Natural killer cell (primary cell): ENCODE data around the gene TCF7L1. TPM values are rescaled to one million over a fixed set of nuclear protein-coding genes. Genes with fewer than 3 reads are reported as not detected.

Source experiments
- ATAC-seq, 3 donors: fragments of 150-1000 bp in 2 of 3; fragments of 200-7000 bp in 1 of 3; cut with Tn5 transposase; 1 replicate in 1 of 3; 2 replicates in 2 of 3; pipeline ENCODE4 v1.10.0; 2021; ENCODE audit warnings: mild to moderate bottlenecking in 2 of 3, moderate library complexity in 2 of 3
- DNase-seq, 2 donors: peaks; one replicate each; pipeline versions ENCODE4 v3.0.0 to v3.0.0-alpha.2; 2013 to 2021; ENCODE audit warnings: mixed read lengths in 1 of 2
- H3K27ac ChIP-seq: one replicate; pipeline ENCODE4 v1.5.1; 2013; ENCODE audit warnings: mild to moderate bottlenecking, low read length
- H3K27me3 ChIP-seq: one replicate; pipeline ENCODE4 v1.6.1; 2013; ENCODE audit warnings: low read length; ENCODE audit not compliant: control insufficient read depth, insufficient read depth
- H3K36me3 ChIP-seq: one replicate; pipeline ENCODE4 v1.6.1; 2013; ENCODE audit warnings: low read length; ENCODE audit not compliant: control insufficient read depth, insufficient read depth
- H3K4me1 ChIP-seq: one replicate; pipeline ENCODE4 v1.6.1; 2013; ENCODE audit warnings: low read length; ENCODE audit not compliant: control insufficient read depth, insufficient read depth
- H3K4me3 ChIP-seq: one replicate; pipeline ENCODE4 v1.5.1; 2013; ENCODE audit warnings: low read length
- H3K9me3 ChIP-seq: one replicate; pipeline ENCODE4 v1.6.1; 2013; ENCODE audit warnings: low read length; ENCODE audit not compliant: control insufficient read depth, insufficient read depth
- H3K27ac Mint-ChIP-seq, 2 donors: one replicate each; pipeline ENCODE4 v1.8.0; 2022; ENCODE audit warnings: mild to moderate bottlenecking in 2 of 2, mixed read lengths in 2 of 2, moderate library complexity in 1 of 2
- H3K27me3 Mint-ChIP-seq, 2 donors: one replicate each; pipeline ENCODE4 v1.8.0; 2022; ENCODE audit warnings: low read depth in 2 of 2, mixed read lengths in 2 of 2
- H3K36me3 Mint-ChIP-seq: one replicate; pipeline ENCODE4 v1.8.0; 2022; ENCODE audit warnings: mixed read lengths
- H3K4me1 Mint-ChIP-seq, 2 donors: one replicate each; pipeline ENCODE4 v1.8.0; 2022; ENCODE audit warnings: mixed read lengths in 2 of 2
- H3K4me3 Mint-ChIP-seq: one replicate; pipeline ENCODE4 v1.8.0; 2022; ENCODE audit warnings: mild to moderate bottlenecking, moderate library complexity, mixed read lengths
- H3K9me3 Mint-ChIP-seq, 2 donors: one replicate each; pipeline ENCODE4 v1.8.0; 2022; ENCODE audit warnings: mixed read lengths in 2 of 2
- CTCF ChIP-seq: fragments of 200-600 bp; IDR thresholded peaks from one replicate; pipeline ENCODE4 v1.8.0; 2022; ENCODE audit warnings: antibody characterized with exemption
- WGBS: methylation state at CpG from one replicate; pipeline ENCODE4 v1.1.7; 2013; ENCODE audit warnings: missing lambda C conversion rate; ENCODE audit not compliant: insufficient coverage; 5-methylcytosine and 5-hydroxymethylcytosine counted together
- intact Hi-C: fragments of 100-400 bp; cut with micrococcal nuclease; formaldehyde crosslinking; loops from one replicate; pipeline ENCODE4 v1.14.2; 2022
- total RNA-seq, 4 donors: library from RNA; stranded (reverse); fragments of 120-200 nt in 1 of 4; gene quantifications; one replicate each; pipeline versions ENCODE4 v1.2.3 to v1.2.4, GENCODE V29; 2013 to 2022

Gene TCF7L1
- total RNA-seq, 3 donors from 2014 or later (not counting 1 experiment from before 2014, with no cell fraction given), result not detected

GRCh38 chr2:85160966-85161960 is 28.1 kb downstream of the TCF7L1 start:
- DNase-seq (no peak), ATAC-seq (no peak)
- H3K9me3 Mint-ChIP-seq, result no peaks in the 10 kb centered on the region
- no peak overlapping the region for H3K27ac Mint-ChIP-seq
- Histone ChIP-seq H3K27ac (no peak overlapping the region), H3K4me1 (no peaks in the 10 kb centered on the region), H3K9me3 (no peaks in the 10 kb centered on the region), H3K4me3 (no peak overlapping the region), H3K27me3 (no peaks in the 10 kb centered on the region), H3K36me3 (no peaks in the 10 kb centered on the region)
- WGBS, result 90% methylated on average over 18 of the region's 18 CpGs
- intact Hi-C loops, result no loop called here
- no peaks in the 10 kb centered on the region for H3K4me1 Mint-ChIP-seq
- peaks cover 4% of the 10 kb centered on the region in 2 donors for H3K27me3 Mint-ChIP-seq
- no peaks in the 10 kb centered on the region for H3K36me3 Mint-ChIP-seq
- H3K4me3 Mint-ChIP-seq, result no peak overlapping the region
- TF ChIP-seq CTCF, result no peak

GRCh38 chr2:85162746-85163301 is 29.6 kb downstream of the TCF7L1 start:
- Histone ChIP-seq H3K36me3 (no peaks in the 10 kb centered on the region), H3K4me1 (no peaks in the 10 kb centered on the region), H3K4me3 (no peak overlapping the region), H3K9me3 (no peaks in the 10 kb centered on the region), H3K27ac (no peak overlapping the region), H3K27me3 (no peaks in the 10 kb centered on the region)
- intact Hi-C loops, result no loop called here
- Mint-ChIP-seq H3K4me1 (no peaks in the 10 kb centered on the region), H3K9me3 (no peaks in the 10 kb centered on the region), H3K36me3 (no peaks in the 10 kb centered on the region), H3K4me3 (no peak overlapping the region), H3K27me3 (peaks cover 4 to 9% of the 10 kb centered on the region in 2 donors), H3K27ac (no peak overlapping the region)
- TF ChIP-seq CTCF, result no peak
- ATAC-seq, result no peak
- DNase-seq, result no peak
- WGBS, result 85% methylated on average over 8 of the region's 8 CpGs

- no peaks in the 10 kb centered on the region for H3K9me3 Mint-ChIP-seq
- intact Hi-C loops, result no loop called here
- H3K4me1 ChIP-seq, result no peaks in the 10 kb centered on the region
- H3K36me3 ChIP-seq, result no peaks in the 10 kb centered on the region
- H3K27me3 ChIP-seq, result no peaks in the 10 kb centered on the region
- no peak for DNase-seq
- H3K27me3 Mint-ChIP-seq, result peaks cover 4 to 9% of the 10 kb centered on the region in 2 donors
- H3K27ac Mint-ChIP-seq, result no peak overlapping the region
- H3K9me3 ChIP-seq, result no peaks in the 10 kb centered on the region
- no peaks in the 10 kb centered on the region for H3K36me3 Mint-ChIP-seq
- no peak for TF ChIP-seq CTCF
- WGBS, result 93% methylated on average over 2 of the region's 3 CpGs
- no peak overlapping the region for H3K27ac ChIP-seq
- no peak for ATAC-seq
- H3K4me3 Mint-ChIP-seq, result no peak overlapping the region
- H3K4me3 ChIP-seq, result no peak overlapping the region
- H3K4me1 Mint-ChIP-seq, result no peaks in the 10 kb centered on the region
These were observed 30.5 kb downstream of the TCF7L1 start for GRCh38 chr2:85163675-85164074.
